Common myeloid progenitor, CD34-positive (primary cell): ENCODE results near the gene RAB28.

Experiments
- CTCF ChIA-PET: fragments of 350-600 bp; sonication (Branson Sonifier 250); formaldehyde crosslinking; loops from one replicate; lab custom pipeline; 2021; ENCODE audit warnings: antibody characterized with exemption; lab: Charles Lee
- POLR2A ChIA-PET: fragments of 350-600 bp; sonication (Branson Sonifier 250); formaldehyde crosslinking; loops from one replicate; lab custom pipeline; 2021; ENCODE audit warnings: antibody characterized with exemption; lab: Charles Lee
- DNase-seq, 3 donors: peaks; one replicate each; pipeline versions ENCODE4 v3.0.0 to v3.0.0-alpha.2; 2013
- H3K27ac ChIP-seq, 2 experiments: 1 replicate in 1 of 2; 2 replicates in 1 of 2; pipeline ENCODE4 v1.7.0; 2013; ENCODE audit warnings: inconsistent platforms in 2 of 2, low read length in 2 of 2, mild to moderate bottlenecking in 2 of 2, low read depth in 1 of 2, moderate library complexity in 1 of 2; ENCODE audit not compliant: severe bottlenecking in 2 of 2, insufficient read depth in 1 of 2, poor library complexity in 1 of 2
- H3K27me3 ChIP-seq, 5 experiments: replicated peaks in 2 of 5; 1 replicate in 3 of 5; 2 replicates in 2 of 5; pipeline versions ENCODE4 v1.6.1 to v1.7.0; 2013; ENCODE audit warnings: low read length in 4 of 5, mild to moderate bottlenecking in 2 of 5, moderate library complexity in 2 of 5, inconsistent platforms in 1 of 5; ENCODE audit not compliant: insufficient read depth in 5 of 5, control insufficient read depth in 4 of 5
- H3K36me3 ChIP-seq, 4 experiments: 1 replicate in 2 of 4; 2 replicates in 2 of 4; pipeline versions ENCODE4 v1.6.1 to v1.7.0; 2013; ENCODE audit warnings: low read length in 3 of 4, control low read depth in 1 of 4, mild to moderate bottlenecking in 1 of 4; ENCODE audit not compliant: control insufficient read depth in 4 of 4, insufficient read depth in 4 of 4
- H3K4me1 ChIP-seq, 4 experiments: 1 replicate in 3 of 4; 2 replicates in 1 of 4; pipeline versions ENCODE4 v1.6.1 to v1.7.1; 2013; ENCODE audit warnings: low read length in 3 of 4, mild to moderate bottlenecking in 3 of 4, control low read depth in 1 of 4, inconsistent platforms in 1 of 4, moderate library complexity in 1 of 4; ENCODE audit not compliant: control insufficient read depth in 4 of 4, insufficient read depth in 4 of 4; ENCODE audit errors: control extremely low read depth in 1 of 4
- H3K4me3 ChIP-seq, 7 experiments: 1 replicate in 4 of 7; 2 replicates in 3 of 7; pipeline versions ENCODE4 v1.5.1 to v1.7.0; 2013; ENCODE audit warnings: mild to moderate bottlenecking in 7 of 7, low read length in 6 of 7, moderate library complexity in 6 of 7, inconsistent platforms in 2 of 7, low read depth in 2 of 7, control low read depth in 1 of 7; ENCODE audit not compliant: insufficient read depth in 4 of 7, control insufficient read depth in 1 of 7; ENCODE audit errors: extremely low read depth in 1 of 7
- H3K9me3 ChIP-seq, 5 experiments: 1 replicate in 4 of 5; 2 replicates in 1 of 5; pipeline versions ENCODE4 v1.6.1 to v1.7.1; 2013; ENCODE audit warnings: low read length in 4 of 5, mild to moderate bottlenecking in 2 of 5, inconsistent platforms in 1 of 5, low read depth in 1 of 5, moderate library complexity in 1 of 5; ENCODE audit not compliant: control insufficient read depth in 4 of 5, insufficient read depth in 2 of 5; ENCODE audit errors: control extremely low read depth in 1 of 5
- WGBS: methylation state at CpG from one replicate; pipeline ENCODE4 v1.1.5; 2013; ENCODE audit not compliant: insufficient coverage; 5-methylcytosine and 5-hydroxymethylcytosine counted together

Gene RAB28

DNA sequence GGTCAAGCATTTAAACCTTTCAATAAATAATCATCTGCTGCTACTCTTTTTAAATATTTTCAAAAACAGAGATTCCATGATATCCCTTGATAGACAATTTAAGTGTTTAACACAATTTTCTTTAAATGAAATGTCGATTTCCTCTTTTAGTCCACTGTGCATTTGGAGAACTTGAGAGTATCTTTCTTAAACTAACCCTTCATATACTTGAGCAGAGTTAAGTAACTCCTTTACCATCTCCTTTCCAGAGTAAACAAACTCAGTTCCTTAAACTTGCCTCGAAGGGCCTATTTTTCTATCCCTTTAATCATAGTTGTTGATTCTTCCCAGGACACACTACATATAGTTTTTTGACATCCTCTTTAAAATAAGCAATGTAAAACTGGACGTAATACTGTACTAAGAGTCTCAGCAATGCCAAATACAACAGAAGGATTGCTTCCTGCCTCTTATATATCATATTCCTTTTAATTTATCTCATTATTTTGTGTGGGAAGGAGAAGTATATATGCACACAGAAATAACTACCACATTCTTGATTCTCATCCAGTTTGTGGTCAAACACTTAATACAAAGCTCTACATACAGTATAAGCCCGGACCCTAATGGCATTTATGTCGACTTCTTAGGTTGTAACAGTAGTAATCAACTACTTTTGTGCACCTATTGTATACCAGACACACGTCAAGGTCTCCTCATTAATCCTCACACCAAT is 22.8 kb downstream of the RAB28 start:
- H3K4me1 ChIP-seq, result no peaks in the 10 kb centered on the region
- ChIA-PET POLR2A (no interaction called here), CTCF (no interaction called here)
- no peak overlapping the region for H3K4me3 ChIP-seq
- peaks cover 0 to 9% (median 6%) of the 10 kb centered on the region in 4 experiments for H3K36me3 ChIP-seq
- no peaks in the 10 kb centered on the region for H3K27me3 ChIP-seq
- H3K9me3 ChIP-seq, result peaks cover 0 to 5% (median 0%) of the 10 kb centered on the region in 5 experiments
- no peak for DNase-seq
- no peak overlapping the region for H3K27ac ChIP-seq
- WGBS, result 100% methylated on average over 4 of the region's 6 CpGs

DNA sequence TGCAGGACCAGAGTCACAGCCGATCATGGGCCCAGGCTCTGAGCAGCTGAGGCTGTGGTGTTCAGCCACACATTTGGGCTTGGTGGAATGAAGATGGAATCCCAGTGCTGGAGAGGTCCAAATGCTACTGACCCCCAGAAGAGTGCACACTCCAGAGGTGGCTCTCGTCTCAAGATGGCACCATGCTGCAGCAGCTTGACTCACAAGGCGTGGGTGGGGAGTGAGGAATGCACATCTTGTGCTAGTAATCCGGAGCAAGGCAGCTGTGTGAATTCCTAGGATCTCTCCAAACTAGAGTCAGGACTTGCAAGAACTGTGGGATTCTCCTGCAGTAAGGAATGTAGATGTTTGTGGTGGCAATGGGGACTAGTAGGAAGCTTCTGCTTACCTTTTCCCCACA is 28.7 kb downstream of the RAB28 start:
- Histone ChIP-seq H3K27me3 (no peaks in the 10 kb centered on the region), H3K9me3 (peaks cover 0 to 8% (median 4%) of the 10 kb centered on the region in 5 experiments), H3K27ac (no peak overlapping the region), H3K4me3 (no peak overlapping the region), H3K36me3 (peaks cover 0 to 19% (median 14%) of the 10 kb centered on the region in 4 experiments), H3K4me1 (no peaks in the 10 kb centered on the region)
- CTCF ChIA-PET, result no interaction called here
- WGBS, result 100% methylated on average over 4 of the region's 4 CpGs
- DNase-seq, result no peak
- POLR2A ChIA-PET, result no interaction called here

DNA sequence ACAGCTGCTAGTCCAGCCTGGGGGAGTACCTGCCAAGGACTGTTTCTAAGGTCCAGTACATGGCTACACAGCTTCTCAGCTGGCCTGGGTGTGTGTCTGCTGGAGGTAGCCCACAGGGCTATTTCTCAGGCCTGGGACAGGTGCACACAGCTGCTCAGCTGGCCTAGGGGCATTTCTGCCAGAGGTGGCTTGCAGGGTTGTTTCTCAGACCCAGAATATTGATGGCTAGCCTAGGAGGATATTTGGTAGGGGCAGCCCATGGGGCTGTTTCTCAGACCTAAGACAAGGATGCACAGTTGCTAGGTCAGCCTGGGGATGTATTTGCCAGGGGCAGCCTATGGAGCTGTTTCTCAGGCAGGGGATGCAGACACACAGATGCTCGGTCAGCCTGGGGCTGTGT is 29.4 kb downstream of the RAB28 start:
- H3K4me3 ChIP-seq, result no peak overlapping the region
- POLR2A ChIA-PET, result no interaction called here
- no peak overlapping the region for H3K27ac ChIP-seq
- no peak for DNase-seq
- H3K27me3 ChIP-seq, result no peaks in the 10 kb centered on the region
- peaks cover 0 to 19% (median 13%) of the 10 kb centered on the region in 4 experiments for H3K36me3 ChIP-seq
- H3K4me1 ChIP-seq, result no peaks in the 10 kb centered on the region
- WGBS, result 88% methylated on average over 1 of the region's 1 CpG
- peaks cover 0 to 8% (median 4%) of the 10 kb centered on the region in 5 experiments for H3K9me3 ChIP-seq
- CTCF ChIA-PET, result no interaction called here

DNA sequence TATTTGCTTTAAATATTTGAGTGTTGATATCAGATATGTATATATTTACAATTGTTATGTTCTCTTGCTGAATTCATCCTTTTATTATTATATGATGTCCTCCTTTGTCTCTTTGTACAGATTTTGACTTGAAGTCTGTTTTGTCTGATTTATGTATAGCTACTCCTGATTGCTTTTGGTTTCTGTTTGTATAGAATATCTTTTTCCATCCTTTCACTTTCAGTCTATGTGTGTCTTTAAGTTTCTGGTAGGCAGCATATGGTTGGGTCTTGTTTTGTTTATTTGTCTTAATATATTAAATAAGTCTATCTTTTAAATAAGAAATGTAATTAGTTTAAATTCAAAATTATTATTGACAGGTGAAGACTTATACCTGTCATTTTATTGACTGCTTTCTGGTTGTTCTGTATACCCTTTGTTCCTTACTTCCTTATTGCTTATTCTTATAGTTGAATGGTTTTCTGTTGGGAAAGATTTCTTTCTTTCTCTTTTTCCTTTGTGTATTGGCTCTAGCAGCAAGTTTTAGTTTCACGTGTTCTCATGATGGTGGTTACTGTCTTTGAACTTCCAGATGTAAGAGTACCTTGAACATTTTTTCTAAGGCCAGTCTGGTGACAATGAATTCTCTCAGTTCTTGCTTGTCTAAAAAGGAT is 31.1 kb downstream of the RAB28 start:
- WGBS, result 100% methylated on average over 1 of the region's 1 CpG
- Histone ChIP-seq H3K9me3 (peaks cover 0 to 8% (median 4%) of the 10 kb centered on the region in 5 experiments), H3K27me3 (no peaks in the 10 kb centered on the region), H3K4me3 (no peak overlapping the region), H3K27ac (no peak overlapping the region), H3K4me1 (no peaks in the 10 kb centered on the region), H3K36me3 (peaks cover 0 to 16% (median 10%) of the 10 kb centered on the region in 4 experiments)
- peak in 2 of 3 donors; percentile 4 to 19 for DNase-seq
- ChIA-PET POLR2A (no interaction called here), CTCF (no interaction called here)

DNA sequence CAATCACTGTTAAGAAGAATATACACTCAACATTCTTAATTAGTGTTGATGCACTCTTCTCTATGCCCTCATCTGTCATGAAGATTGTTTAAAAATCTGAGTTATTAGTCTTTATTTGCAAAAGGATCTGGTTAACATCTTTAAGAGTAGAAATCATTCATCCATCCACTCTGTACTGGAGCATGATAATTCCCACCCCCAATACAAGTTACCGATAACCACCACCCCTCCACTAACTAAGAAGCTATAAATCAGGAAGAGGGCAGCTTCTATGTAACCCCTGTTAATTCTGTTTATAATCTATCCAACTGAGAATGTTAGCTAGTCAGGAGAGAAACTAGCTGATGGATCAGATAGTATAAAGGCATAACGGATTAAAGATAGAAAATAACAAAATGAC is 34.5 kb downstream of the RAB28 start:
- no peak for DNase-seq
- WGBS, result no CpG with 5 or more reads among the region's 2 CpGs
- peaks cover 0 to 10% (median 8%) of the 10 kb centered on the region in 4 experiments for H3K36me3 ChIP-seq
- H3K4me1 ChIP-seq, result no peaks in the 10 kb centered on the region
- H3K9me3 ChIP-seq, result peaks cover 0 to 5% (median 3%) of the 10 kb centered on the region in 5 experiments
- CTCF ChIA-PET, result interaction anchor here (1.3 kb wide), 1 partner anchor 32 kb away, joined by 3 read pairs; no protein-coding TSS in a partner anchor
- H3K27ac ChIP-seq, result no peak overlapping the region
- POLR2A ChIA-PET, result no interaction called here
- H3K4me3 ChIP-seq, result no peak overlapping the region
- no peaks in the 10 kb centered on the region for H3K27me3 ChIP-seq

DNA sequence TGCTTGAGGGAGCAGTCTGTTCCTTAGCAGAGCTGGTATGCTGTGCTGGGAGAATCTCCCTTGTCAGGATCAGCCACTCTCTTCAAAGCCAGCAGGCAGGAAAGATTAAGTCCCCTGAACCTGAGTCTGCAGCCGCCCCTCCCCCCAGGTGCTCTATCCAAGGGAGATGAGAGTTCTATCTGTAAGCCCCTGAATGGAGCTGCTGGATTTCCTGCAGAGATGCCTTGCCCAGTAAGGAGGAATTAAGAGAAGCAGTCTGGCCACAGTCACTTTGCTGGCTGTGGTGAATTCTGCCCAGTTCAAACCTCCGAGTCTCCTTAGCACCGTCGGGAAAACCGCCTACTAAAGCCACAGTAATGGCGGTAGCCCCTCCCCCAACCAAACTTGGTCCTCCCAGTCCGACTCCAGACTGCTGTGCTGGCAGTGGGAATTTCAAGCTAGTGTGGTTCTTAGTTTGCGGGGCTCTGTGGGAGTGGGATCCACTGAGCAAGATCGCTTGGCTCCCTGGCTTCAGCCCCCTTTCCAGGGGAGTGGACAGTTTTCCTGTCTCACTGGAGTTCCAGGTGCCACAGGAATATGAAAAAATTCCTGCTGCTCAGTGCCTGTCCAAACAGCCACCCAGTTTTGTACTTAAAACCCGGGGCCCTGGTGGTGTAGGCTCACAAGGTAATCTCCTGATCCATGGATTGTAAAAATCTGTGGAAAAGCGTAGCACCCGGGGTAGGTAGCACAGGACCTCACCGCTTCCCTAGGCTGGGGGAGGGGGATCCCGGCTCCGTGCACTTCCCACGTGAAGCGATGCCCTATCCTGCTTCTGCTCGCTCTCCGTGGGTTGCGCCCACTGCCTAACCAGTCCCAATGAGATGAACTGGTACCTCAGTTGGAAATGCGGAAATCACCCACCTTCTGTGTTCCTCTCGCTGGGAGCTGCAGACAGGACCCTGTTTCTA is 38.0 kb downstream of the RAB28 start:
- DNase-seq, result no peak
- Histone ChIP-seq H3K4me1 (no peaks in the 10 kb centered on the region), H3K27ac (no peak overlapping the region), H3K27me3 (no peaks in the 10 kb centered on the region), H3K4me3 (no peak overlapping the region), H3K9me3 (no peaks in the 10 kb centered on the region), H3K36me3 (peaks cover 0 to 9% (median 5%) of the 10 kb centered on the region in 4 experiments)
- POLR2A ChIA-PET, result no interaction called here
- CTCF ChIA-PET, result no interaction called here
- 98% methylated on average over 19 of the region's 22 CpGs for WGBS
